HepG2 (cell line): ENCODE data around the gene MTA2. TPM values are rescaled to one million over a fixed set of nuclear protein-coding genes. Genes with fewer than 3 reads are reported as not detected.

Experiments used
- CC2D1A ChIP-seq: sonication (generic); formaldehyde crosslinking; IDR thresholded peaks from 2 replicates; pipeline ENCODE4 v1.8.1; 2023; ENCODE audit warnings: mild to moderate bottlenecking, missing genetic modification reagents
- DMTF1 ChIP-seq: sonication (generic); formaldehyde crosslinking; IDR thresholded peaks from 2 replicates; pipeline ENCODE4 v1.4.0; 2020; ENCODE audit warnings: mild to moderate bottlenecking, missing genetic modification reagents
- ETV6 ChIP-seq: sonication (generic); formaldehyde crosslinking; conservative IDR thresholded peaks from 2 replicates; pipeline ENCODE4 v1.4.0; 2020; ENCODE audit warnings: missing genetic modification reagents
- FLYWCH1 ChIP-seq: sonication (generic); formaldehyde crosslinking; IDR thresholded peaks from 2 replicates; pipeline ENCODE4 v1.8.1; 2023; ENCODE audit warnings: mild to moderate bottlenecking, missing genetic modification reagents
- NONO ChIP-seq, 2 experiments: fragments of 450-650 bp in 1 of 2; sonication (generic) in 1 of 2; formaldehyde crosslinking in 1 of 2; IDR thresholded peaks in 1 of 2; conservative IDR thresholded peaks in 1 of 2; 2 replicates each; pipeline versions ENCODE4 v1.6.1 to v1.8.0; 2017 to 2022; ENCODE audit warnings: mild to moderate bottlenecking in 1 of 2, missing genetic modification reagents in 1 of 2, moderate library complexity in 1 of 2
- NR2F1 ChIP-seq, 2 experiments: fragments of 450-650 bp in 1 of 2; formaldehyde crosslinking in 1 of 2; IDR thresholded peaks; 2 replicates each; pipeline versions ENCODE4 v1.5.0 to v1.6.1; 2016 to 2020; ENCODE audit warnings: mild to moderate bottlenecking in 1 of 2, missing compliant biosample characterization in 1 of 2, missing genetic modification reagents in 1 of 2, moderate library complexity in 1 of 2
- POLR2A ChIP-seq, 2 experiments: IDR thresholded peaks; 2 replicates each; pipeline ENCODE4 v1.6.1; 2011; ENCODE audit warnings: low read depth in 2 of 2, low read length in 2 of 2, mild to moderate bottlenecking in 1 of 2, moderate library complexity in 1 of 2; ENCODE audit not compliant: insufficient read depth in 1 of 2
- POLR2G ChIP-seq: fragments of 200-400 bp; formaldehyde crosslinking; IDR thresholded peaks from 2 replicates; pipeline ENCODE4 v1.6.1; 2018; ENCODE audit warnings: mild to moderate bottlenecking, low read depth, low read length, moderate library complexity
- U2AF2 ChIP-seq: fragments of 200-400 bp; formaldehyde crosslinking; IDR thresholded peaks from 2 replicates; pipeline ENCODE4 v1.6.1; 2017; ENCODE audit warnings: low read depth, mild to moderate bottlenecking, low read length
- ZNF180 ChIP-seq: sonication (generic); formaldehyde crosslinking; IDR thresholded peaks from 2 replicates; pipeline ENCODE4 v1.4.0; 2020; ENCODE audit warnings: low read depth, missing genetic modification reagents, borderline replicate concordance
- ZNF710 ChIP-seq: sonication (generic); formaldehyde crosslinking; IDR thresholded peaks from 2 replicates; pipeline ENCODE4 v1.5.0; 2020; ENCODE audit warnings: mild to moderate bottlenecking, missing genetic modification reagents, borderline replicate concordance
- ZNF788 ChIP-seq: sonication (generic); formaldehyde crosslinking; IDR thresholded peaks from 2 replicates; pipeline ENCODE4 v1.5.0; 2020; ENCODE audit warnings: mild to moderate bottlenecking, missing genetic modification reagents, borderline replicate concordance
- polyA plus RNA-seq, 8 experiments: library from polyadenylated mRNA; depleted of rRNA in 3 of 8; stranded (reverse) in 7 of 8; unstranded in 1 of 8; fragments of >200 nt; fragmentation: Illumina TruSeq in 4 of 8; extraction: Trizol in 4 of 8; gene quantifications; 2 replicates each; pipeline versions ENCODE4 v1.2.1 to v1.2.3, GENCODE V29; 2011 to 2016; ENCODE audit warnings: low read depth in 4 of 8, missing spikeins in 1 of 8, mixed read lengths in 1 of 8; ENCODE audit not compliant: insufficient read depth in 1 of 8
- total RNA-seq, 5 experiments: library from RNA; depleted of rRNA; stranded (reverse); fragments of >200 nt; fragmentation: Illumina TruSeq; extraction: Trizol; gene quantifications; 2 replicates each; pipeline ENCODE4 v1.2.3, GENCODE V29; 2016; ENCODE audit warnings: low read depth in 1 of 5
- TF ChIP-seq, protein P1 (sequence below): sonication (generic); formaldehyde crosslinking; IDR thresholded peaks from 2 replicates; pipeline ENCODE4 v1.4.0; 2020; ENCODE audit warnings: mild to moderate bottlenecking, missing genetic modification reagents
- TF ChIP-seq, protein P2 (sequence below): sonication (generic); formaldehyde crosslinking; IDR thresholded peaks from 2 replicates; pipeline ENCODE4 v1.4.0; 2020; ENCODE audit warnings: low read depth, mild to moderate bottlenecking, missing genetic modification reagents
- TF ChIP-seq, protein P3 (sequence below): sonication (generic); formaldehyde crosslinking; conservative IDR thresholded peaks from 2 replicates; pipeline ENCODE4 v1.4.0; 2020; ENCODE audit warnings: missing genetic modification reagents
- TF ChIP-seq, protein P4 (sequence below): sonication (generic); formaldehyde crosslinking; conservative IDR thresholded peaks from 2 replicates; pipeline ENCODE4 v1.8.0; 2022; ENCODE audit warnings: missing genetic modification reagents

MTA2 gene
- total and polyA plus RNA-seq, 2 of the 13 experiments (the other 11 are each of a cell fraction or from before 2014, with no cell fraction given) = 14.0 to 70.0 TPM

- peak; percentile 80 for TF ChIP-seq ZNF710 (CRISPR knock-in tag)
- peak; percentile 88 for TF ChIP-seq POLR2G
- TF ChIP-seq DMTF1 (CRISPR knock-in tag) = no peak
- TF ChIP-seq, protein P1, sequence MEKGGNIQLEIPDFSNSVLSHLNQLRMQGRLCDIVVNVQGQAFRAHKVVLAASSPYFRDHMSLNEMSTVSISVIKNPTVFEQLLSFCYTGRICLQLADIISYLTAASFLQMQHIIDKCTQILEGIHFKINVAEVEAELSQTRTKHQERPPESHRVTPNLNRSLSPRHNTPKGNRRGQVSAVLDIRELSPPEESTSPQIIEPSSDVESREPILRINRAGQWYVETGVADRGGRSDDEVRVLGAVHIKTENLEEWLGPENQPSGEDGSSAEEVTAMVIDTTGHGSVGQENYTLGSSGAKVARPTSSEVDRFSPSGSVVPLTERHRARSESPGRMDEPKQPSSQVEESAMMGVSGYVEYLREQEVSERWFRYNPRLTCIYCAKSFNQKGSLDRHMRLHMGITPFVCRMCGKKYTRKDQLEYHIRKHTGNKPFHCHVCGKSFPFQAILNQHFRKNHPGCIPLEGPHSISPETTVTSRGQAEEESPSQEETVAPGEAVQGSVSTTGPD (CRISPR knock-in tag) = no peak
- no peak for TF ChIP-seq FLYWCH1 (CRISPR knock-in tag)
- TF ChIP-seq, protein P2, sequence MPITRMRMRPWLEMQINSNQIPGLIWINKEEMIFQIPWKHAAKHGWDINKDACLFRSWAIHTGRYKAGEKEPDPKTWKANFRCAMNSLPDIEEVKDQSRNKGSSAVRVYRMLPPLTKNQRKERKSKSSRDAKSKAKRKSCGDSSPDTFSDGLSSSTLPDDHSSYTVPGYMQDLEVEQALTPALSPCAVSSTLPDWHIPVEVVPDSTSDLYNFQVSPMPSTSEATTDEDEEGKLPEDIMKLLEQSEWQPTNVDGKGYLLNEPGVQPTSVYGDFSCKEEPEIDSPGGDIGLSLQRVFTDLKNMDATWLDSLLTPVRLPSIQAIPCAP = no peak
- peak; percentile 60; the same call in 1 of the 2 replicates for TF ChIP-seq ETV6 (CRISPR knock-in tag)
- peak; percentile 42 to 89 for TF ChIP-seq POLR2A (IDR thresholded peaks at IDR 0.05; ENCODE audit: insufficient read depth in 1 of 2, low read depth in 2 of 2, low read length in 2 of 2)
- TF ChIP-seq NR2F1 (CRISPR knock-in tag; IDR thresholded peaks at IDR 0.05) = peak in 1 of 2 experiments; percentile 14; a peak in 1 of 4 replicates
- TF ChIP-seq ZNF788 = peak; percentile 96
- TF ChIP-seq, protein P3, sequence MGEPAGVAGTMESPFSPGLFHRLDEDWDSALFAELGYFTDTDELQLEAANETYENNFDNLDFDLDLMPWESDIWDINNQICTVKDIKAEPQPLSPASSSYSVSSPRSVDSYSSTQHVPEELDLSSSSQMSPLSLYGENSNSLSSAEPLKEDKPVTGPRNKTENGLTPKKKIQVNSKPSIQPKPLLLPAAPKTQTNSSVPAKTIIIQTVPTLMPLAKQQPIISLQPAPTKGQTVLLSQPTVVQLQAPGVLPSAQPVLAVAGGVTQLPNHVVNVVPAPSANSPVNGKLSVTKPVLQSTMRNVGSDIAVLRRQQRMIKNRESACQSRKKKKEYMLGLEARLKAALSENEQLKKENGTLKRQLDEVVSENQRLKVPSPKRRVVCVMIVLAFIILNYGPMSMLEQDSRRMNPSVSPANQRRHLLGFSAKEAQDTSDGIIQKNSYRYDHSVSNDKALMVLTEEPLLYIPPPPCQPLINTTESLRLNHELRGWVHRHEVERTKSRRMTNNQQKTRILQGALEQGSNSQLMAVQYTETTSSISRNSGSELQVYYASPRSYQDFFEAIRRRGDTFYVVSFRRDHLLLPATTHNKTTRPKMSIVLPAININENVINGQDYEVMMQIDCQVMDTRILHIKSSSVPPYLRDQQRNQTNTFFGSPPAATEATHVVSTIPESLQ (CRISPR knock-in tag) = no peak
- TF ChIP-seq NONO (IDR thresholded peaks at IDR 0.05) = no peak
- peak; percentile 95 for TF ChIP-seq NONO (CRISPR knock-in tag; conservative IDR thresholded peaks at IDR 0.05)
- TF ChIP-seq, protein P4, sequence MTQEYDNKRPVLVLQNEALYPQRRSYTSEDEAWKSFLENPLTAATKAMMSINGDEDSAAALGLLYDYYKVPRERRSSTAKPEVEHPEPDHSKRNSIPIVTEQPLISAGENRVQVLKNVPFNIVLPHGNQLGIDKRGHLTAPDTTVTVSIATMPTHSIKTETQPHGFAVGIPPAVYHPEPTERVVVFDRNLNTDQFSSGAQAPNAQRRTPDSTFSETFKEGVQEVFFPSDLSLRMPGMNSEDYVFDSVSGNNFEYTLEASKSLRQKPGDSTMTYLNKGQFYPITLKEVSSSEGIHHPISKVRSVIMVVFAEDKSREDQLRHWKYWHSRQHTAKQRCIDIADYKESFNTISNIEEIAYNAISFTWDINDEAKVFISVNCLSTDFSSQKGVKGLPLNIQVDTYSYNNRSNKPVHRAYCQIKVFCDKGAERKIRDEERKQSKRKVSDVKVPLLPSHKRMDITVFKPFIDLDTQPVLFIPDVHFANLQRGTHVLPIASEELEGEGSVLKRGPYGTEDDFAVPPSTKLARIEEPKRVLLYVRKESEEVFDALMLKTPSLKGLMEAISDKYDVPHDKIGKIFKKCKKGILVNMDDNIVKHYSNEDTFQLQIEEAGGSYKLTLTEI (CRISPR knock-in tag) = no peak
- TF ChIP-seq CC2D1A (CRISPR knock-in tag) = no peak
- TF ChIP-seq ZNF180 (CRISPR knock-in tag) = 0 out of 2 replicates have a peak, but pooled peaks have one; percentile 22
- TF ChIP-seq U2AF2 = no peak
These were observed 20.2 kb upstream of the MTA2 start, which contains the start of gene B3GAT3 (continued) for GRCh38 chr11:62621567-62622470.
